ENCODE measurements around the gene PRKCA. TPM values are rescaled to one million over a fixed set of nuclear protein-coding genes. Genes with fewer than 3 reads are reported as not detected.

PRKCA gene
- total and polyA plus RNA-seq, 2 donors (not counting 3 experiments of a cell fraction or from before 2014, with no cell fraction given), result 7.5 to 34.2 TPM

DNA sequence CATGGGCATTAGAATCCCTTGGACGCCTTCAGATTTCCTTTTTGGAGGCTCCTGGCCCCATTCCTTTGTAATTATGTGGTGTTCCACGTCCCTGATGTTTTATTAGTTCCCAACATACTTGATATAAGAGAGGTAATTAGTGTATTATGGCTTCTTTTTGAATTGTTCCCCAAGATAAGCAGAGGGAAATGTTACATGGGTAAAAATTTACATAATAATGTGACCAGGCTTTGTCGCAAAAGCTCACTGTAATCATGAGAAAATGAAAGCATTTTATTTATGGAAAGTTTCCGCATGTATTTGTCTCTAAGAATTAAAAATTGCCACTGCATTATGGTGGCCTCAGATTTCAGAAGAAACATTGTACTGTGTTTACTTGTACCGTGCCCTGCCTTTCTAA lies 177.8 kb downstream of the PRKCA start:
- H3K4me1 ChIP-seq (ENCODE audit: control insufficient read depth, extremely low read depth, insufficient read depth, low read length), result no peaks in the 10 kb centered on the region
- H3K9me1 ChIP-seq (replicated peaks; ENCODE audit: control insufficient read depth, extremely low read depth, insufficient read depth, low read length), result no peaks in the 10 kb centered on the region
- H3K4me2 ChIP-seq (ENCODE audit: insufficient read depth, low read length), result no peak overlapping the region
- dilution Hi-C loops (cut with MboI; ENCODE audit: extremely low pct_ligation_motif_present, low sequenced_read_pairs) (no loop called here), intact Hi-C loops (cut with micrococcal nuclease) (no loop called here)
- H2AFZ ChIP-seq (ENCODE audit: low read depth, low read length), result no peak overlapping the region
- no peak overlapping the region for H3K27ac ChIP-seq (ENCODE audit: insufficient read depth, low read depth, low read length)
- no peaks in the 10 kb centered on the region for H3K9me3 ChIP-seq (replicated peaks; ENCODE audit: control insufficient read depth, insufficient read depth, low read length)
- no peak overlapping the region for H3K4me3 ChIP-seq (replicated peaks in 1 of 3; ENCODE audit: insufficient read depth in 1 of 3, low read depth in 1 of 3, low read length in 3 of 3)
- ChIA-PET CTCF (interaction anchor here (1.9 kb wide), 1 partner anchor 15 kb away, joined by 5 read pairs; no protein-coding TSS in a partner anchor), POLR2A (no interaction called here)
- no peaks in the 10 kb centered on the region for H4K20me1 ChIP-seq (replicated peaks; ENCODE audit: control insufficient read depth, extremely low read depth, insufficient read depth, low read length)
- TF ChIP-seq, protein P1, sequence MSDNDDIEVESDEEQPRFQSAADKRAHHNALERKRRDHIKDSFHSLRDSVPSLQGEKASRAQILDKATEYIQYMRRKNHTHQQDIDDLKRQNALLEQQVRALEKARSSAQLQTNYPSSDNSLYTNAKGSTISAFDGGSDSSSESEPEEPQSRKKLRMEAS (IDR thresholded peaks at IDR 0.05; ENCODE audit: insufficient read depth, insufficient read length), result no peak
- TF ChIP-seq, protein P2, sequence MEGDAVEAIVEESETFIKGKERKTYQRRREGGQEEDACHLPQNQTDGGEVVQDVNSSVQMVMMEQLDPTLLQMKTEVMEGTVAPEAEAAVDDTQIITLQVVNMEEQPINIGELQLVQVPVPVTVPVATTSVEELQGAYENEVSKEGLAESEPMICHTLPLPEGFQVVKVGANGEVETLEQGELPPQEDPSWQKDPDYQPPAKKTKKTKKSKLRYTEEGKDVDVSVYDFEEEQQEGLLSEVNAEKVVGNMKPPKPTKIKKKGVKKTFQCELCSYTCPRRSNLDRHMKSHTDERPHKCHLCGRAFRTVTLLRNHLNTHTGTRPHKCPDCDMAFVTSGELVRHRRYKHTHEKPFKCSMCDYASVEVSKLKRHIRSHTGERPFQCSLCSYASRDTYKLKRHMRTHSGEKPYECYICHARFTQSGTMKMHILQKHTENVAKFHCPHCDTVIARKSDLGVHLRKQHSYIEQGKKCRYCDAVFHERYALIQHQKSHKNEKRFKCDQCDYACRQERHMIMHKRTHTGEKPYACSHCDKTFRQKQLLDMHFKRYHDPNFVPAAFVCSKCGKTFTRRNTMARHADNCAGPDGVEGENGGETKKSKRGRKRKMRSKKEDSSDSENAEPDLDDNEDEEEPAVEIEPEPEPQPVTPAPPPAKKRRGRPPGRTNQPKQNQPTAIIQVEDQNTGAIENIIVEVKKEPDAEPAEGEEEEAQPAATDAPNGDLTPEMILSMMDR (IDR thresholded peaks at IDR 0.05; ENCODE audit: extremely low read depth in 1 of 2, insufficient read depth in 1 of 2, low read depth in 1 of 2, low read length in 2 of 2), result no peak
- TF ChIP-seq POLR2A (IDR thresholded peaks at IDR 0.05; ENCODE audit: low read depth, low read length), result no peak
- no peak for TF ChIP-seq FOS (IDR thresholded peaks at IDR 0.05; ENCODE audit: borderline replicate concordance, insufficient read depth, low read length)
- no peak for TF ChIP-seq GATA2 (IDR thresholded peaks at IDR 0.05; ENCODE audit: insufficient read depth, insufficient read length, low read depth, low read length)
- no peaks in the 10 kb centered on the region for H3K79me2 ChIP-seq (ENCODE audit: control insufficient read depth, insufficient read depth, low read length)
- no peak overlapping the region for H3K9ac ChIP-seq (replicated peaks; ENCODE audit: extremely low read depth, insufficient read depth, low read length)
- no TSS peak for BruUV-seq (replicated peaks)
- DNase-seq (ENCODE audit: low read depth, low spot score) (no peak), FAIRE-seq (no peak)
- no peaks in the 10 kb centered on the region for H3K36me3 ChIP-seq (ENCODE audit: control insufficient read depth in 2 of 2, extremely low read depth in 1 of 2, insufficient read depth in 2 of 2, low read length in 2 of 2)
- no peaks in the 10 kb centered on the region for H3K27me3 ChIP-seq (ENCODE audit: control insufficient read depth in 2 of 2, insufficient read depth in 2 of 2, low read length in 2 of 2)

DNA sequence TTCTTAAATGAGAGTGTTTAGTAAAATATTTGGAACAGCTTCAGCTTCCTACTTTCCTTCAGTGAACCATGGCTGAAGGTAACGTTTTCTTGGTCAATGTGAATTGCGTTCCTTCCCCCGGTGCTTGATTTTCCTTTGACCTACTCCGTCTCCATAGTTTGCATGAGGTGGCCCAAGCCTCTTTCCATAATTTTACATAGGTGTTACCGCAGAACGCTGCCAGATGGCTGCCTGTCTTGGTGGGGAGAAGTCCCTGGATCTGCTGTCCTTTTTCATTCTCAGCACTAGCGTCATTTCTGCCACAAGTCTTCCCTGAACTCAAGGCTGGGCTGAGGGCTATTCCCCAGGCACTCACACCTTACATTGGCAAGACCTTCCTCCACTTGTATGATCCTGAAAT lies 178.4 kb downstream of the PRKCA start:
- no peaks in the 10 kb centered on the region for H3K9me3 ChIP-seq (replicated peaks; ENCODE audit: control insufficient read depth, insufficient read depth, low read length)
- no peaks in the 10 kb centered on the region for H4K20me1 ChIP-seq (replicated peaks; ENCODE audit: control insufficient read depth, extremely low read depth, insufficient read depth, low read length)
- H3K27ac ChIP-seq (ENCODE audit: insufficient read depth, low read depth, low read length), result no peak overlapping the region
- no peak for DNase-seq (ENCODE audit: low read depth, low spot score)
- H3K27me3 ChIP-seq (ENCODE audit: control insufficient read depth in 2 of 2, insufficient read depth in 2 of 2, low read length in 2 of 2), result no peaks in the 10 kb centered on the region
- no peak for FAIRE-seq
- H2AFZ ChIP-seq (ENCODE audit: low read depth, low read length), result no peak overlapping the region
- no peak overlapping the region for H3K4me2 ChIP-seq (ENCODE audit: insufficient read depth, low read length)
- no peaks in the 10 kb centered on the region for H3K36me3 ChIP-seq (ENCODE audit: control insufficient read depth in 2 of 2, extremely low read depth in 1 of 2, insufficient read depth in 2 of 2, low read length in 2 of 2)
- ChIA-PET CTCF (interaction anchor here (0.7 to 1.9 kb wide), 3 partner anchors 14 to 22 kb away, joined by 3 to 5 read pairs (median 3); no protein-coding TSS in a partner anchor), POLR2A (no interaction called here)
- H3K4me3 ChIP-seq (replicated peaks in 1 of 3; ENCODE audit: insufficient read depth in 1 of 3, low read depth in 1 of 3, low read length in 3 of 3), result no peak overlapping the region
- H3K9me1 ChIP-seq (replicated peaks; ENCODE audit: control insufficient read depth, extremely low read depth, insufficient read depth, low read length), result no peaks in the 10 kb centered on the region
- intact Hi-C loops (cut with micrococcal nuclease) (no loop called here), dilution Hi-C loops (cut with MboI; ENCODE audit: extremely low pct_ligation_motif_present, low sequenced_read_pairs) (no loop called here)
- no TSS peak for BruUV-seq (replicated peaks)
- no peak overlapping the region for H3K9ac ChIP-seq (replicated peaks; ENCODE audit: extremely low read depth, insufficient read depth, low read length)
- no peaks in the 10 kb centered on the region for H3K79me2 ChIP-seq (ENCODE audit: control insufficient read depth, insufficient read depth, low read length)
- H3K4me1 ChIP-seq (ENCODE audit: control insufficient read depth, extremely low read depth, insufficient read depth, low read length), result no peaks in the 10 kb centered on the region
- TF ChIP-seq, protein P2 (IDR thresholded peaks at IDR 0.05; ENCODE audit: extremely low read depth in 1 of 2, insufficient read depth in 1 of 2, low read depth in 1 of 2, low read length in 2 of 2), result no peak
- TF ChIP-seq MYC (IDR thresholded peaks at IDR 0.05; ENCODE audit: low read depth, low read length), result no peak
- no peak for TF ChIP-seq EZH2 (IDR thresholded peaks at IDR 0.05; ENCODE audit: borderline replicate concordance, low read depth, low read length, severe bottlenecking)

Data from endothelial cell of umbilical vein (primary cell).